HL-60 (cell line): Measurements from ENCODE around the gene SMPDL3A.

Experiments used
- GABPA ChIP-seq: IDR thresholded peaks from 2 replicates; pipeline ENCODE4 v1.6.1; 2012; ENCODE audit warnings: low read depth
- POLR2AphosphoS5 ChIP-seq: IDR thresholded peaks from 2 replicates; pipeline ENCODE4 v1.6.1; 2012; ENCODE audit warnings: low read depth
- SPI1 ChIP-seq: IDR thresholded peaks from 2 replicates; pipeline ENCODE4 v1.6.1; 2012; ENCODE audit warnings: low read depth, mild to moderate bottlenecking, borderline replicate concordance
- TF ChIP-seq, protein P1 (sequence below): IDR thresholded peaks from one replicate; pipeline ENCODE4 v1.5.1; 2011; ENCODE audit warnings: low read length, control low read depth, inconsistent platforms; ENCODE audit not compliant: insufficient read depth

DNA sequence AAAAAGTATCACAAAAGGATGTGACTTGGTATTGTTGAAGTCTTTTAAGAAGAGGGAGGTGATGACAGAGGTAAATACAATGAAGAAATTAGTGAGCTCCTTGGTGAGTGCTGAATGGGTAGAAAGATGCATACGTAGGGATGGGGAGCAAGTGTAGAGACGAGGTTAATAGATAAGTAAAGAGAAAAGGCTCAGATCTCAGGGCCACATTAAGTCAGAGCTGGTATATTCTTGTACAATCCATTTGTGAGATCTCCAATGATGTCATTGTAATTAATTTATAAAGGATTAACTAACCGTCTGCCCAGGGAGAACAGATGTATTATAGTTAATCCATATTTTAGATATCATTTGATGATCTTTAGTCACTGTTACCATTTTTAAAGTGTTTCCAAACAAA is 43.4 kb downstream of the SMPDL3A start:
- TF ChIP-seq, protein P1, sequence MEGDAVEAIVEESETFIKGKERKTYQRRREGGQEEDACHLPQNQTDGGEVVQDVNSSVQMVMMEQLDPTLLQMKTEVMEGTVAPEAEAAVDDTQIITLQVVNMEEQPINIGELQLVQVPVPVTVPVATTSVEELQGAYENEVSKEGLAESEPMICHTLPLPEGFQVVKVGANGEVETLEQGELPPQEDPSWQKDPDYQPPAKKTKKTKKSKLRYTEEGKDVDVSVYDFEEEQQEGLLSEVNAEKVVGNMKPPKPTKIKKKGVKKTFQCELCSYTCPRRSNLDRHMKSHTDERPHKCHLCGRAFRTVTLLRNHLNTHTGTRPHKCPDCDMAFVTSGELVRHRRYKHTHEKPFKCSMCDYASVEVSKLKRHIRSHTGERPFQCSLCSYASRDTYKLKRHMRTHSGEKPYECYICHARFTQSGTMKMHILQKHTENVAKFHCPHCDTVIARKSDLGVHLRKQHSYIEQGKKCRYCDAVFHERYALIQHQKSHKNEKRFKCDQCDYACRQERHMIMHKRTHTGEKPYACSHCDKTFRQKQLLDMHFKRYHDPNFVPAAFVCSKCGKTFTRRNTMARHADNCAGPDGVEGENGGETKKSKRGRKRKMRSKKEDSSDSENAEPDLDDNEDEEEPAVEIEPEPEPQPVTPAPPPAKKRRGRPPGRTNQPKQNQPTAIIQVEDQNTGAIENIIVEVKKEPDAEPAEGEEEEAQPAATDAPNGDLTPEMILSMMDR, result no peak
- TF ChIP-seq GABPA (no peak), POLR2AphosphoS5 (no peak), SPI1 (no peak)
